ENCODE results near the gene ARL4A. TPM values are rescaled to one million over a fixed set of nuclear protein-coding genes. Genes with fewer than 3 reads are reported as not detected.

ARL4A gene
- total and polyA plus RNA-seq, 7 donors, result 2.5 to 47.7 (median 7.4) TPM

GRCh38 chr7:12726908-12727307, 39.5 kb downstream of the ARL4A start:
- intact Hi-C loops (cut with DNase I), result no loop called here
- WGBS, 3 donors, result 88 to 96% (median 94%) methylated on average over 2 of the region's 2 CpGs
- H3K4me1 ChIP-seq, result peaks cover 5% of the 10 kb centered on the region
- H3K9me3 ChIP-seq, result no peaks in the 10 kb centered on the region
- H3K27me3 ChIP-seq (ENCODE audit: insufficient read depth in 3 of 3, low read length in 2 of 3), result no peaks in the 10 kb centered on the region
- ATAC-seq, result peak in 1 of 4 donors; percentile 22
- peak overlapping the region; percentile 56 for H3K4me3 ChIP-seq
- no peaks in the 10 kb centered on the region for H3K36me3 ChIP-seq (ENCODE audit: insufficient read depth in 1 of 2, low read depth in 1 of 2)
- peak overlapping the region; percentile 54 for H3K27ac ChIP-seq
- TF ChIP-seq CTCF (IDR thresholded peaks at IDR 0.05), result no peak
- no peak for DNase-seq

GRCh38 chr7:12727455-12728191, 40.2 kb downstream of the ARL4A start:
- no peak for TF ChIP-seq CTCF (IDR thresholded peaks at IDR 0.05)
- peak overlapping the region; percentile 56 for H3K4me3 ChIP-seq
- H3K9me3 ChIP-seq, result no peaks in the 10 kb centered on the region
- DNase-seq, result no peak
- no peaks in the 10 kb centered on the region for H3K27me3 ChIP-seq (ENCODE audit: insufficient read depth in 3 of 3, low read length in 2 of 3)
- peak overlapping the region; percentile 54 for H3K27ac ChIP-seq
- 37 to 50% (median 42%) methylated on average over 8 of the region's 8 CpGs for WGBS, 3 donors
- H3K4me1 ChIP-seq, result peaks cover 5% of the 10 kb centered on the region
- H3K36me3 ChIP-seq (ENCODE audit: insufficient read depth in 1 of 2, low read depth in 1 of 2), result no peaks in the 10 kb centered on the region
- intact Hi-C loops (cut with DNase I), result no loop called here
- ATAC-seq, result peak in 3 of 4 donors; percentile 41 to 50 (median 41)

- Histone ChIP-seq H3K4me1 (peaks cover 5% of the 10 kb centered on the region), H3K27ac (peak overlapping the region; percentile 54)
These were observed 40.7 kb downstream of the ARL4A start for GRCh38 chr7:12728192-12728538.

DNA sequence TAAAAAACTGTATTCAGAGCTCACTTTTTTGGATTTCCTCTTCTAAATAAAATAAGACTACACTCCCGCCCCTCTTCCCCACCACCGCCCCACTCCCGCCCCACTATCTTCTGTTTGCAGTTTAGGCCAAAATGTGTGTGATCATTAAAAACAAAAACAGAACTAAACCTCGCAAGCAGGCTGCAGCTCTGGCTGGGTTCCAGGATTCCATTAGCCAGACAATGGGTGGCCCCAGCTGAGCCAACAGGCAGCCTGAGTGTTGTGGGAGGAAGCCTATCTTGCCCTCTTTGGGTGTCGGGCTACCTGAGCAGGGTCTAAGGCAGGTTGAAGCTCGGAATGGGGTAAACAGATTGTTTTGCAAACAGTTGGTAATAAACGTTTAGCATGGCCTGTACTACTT, 41.7 kb downstream of the ARL4A start:
- Histone ChIP-seq H3K27ac (no peak overlapping the region), H3K27me3 (ENCODE audit: insufficient read depth in 3 of 3, low read length in 2 of 3) (no peaks in the 10 kb centered on the region), H3K4me3 (no peak overlapping the region), H3K4me1 (peaks cover 5% of the 10 kb centered on the region), H3K9me3 (no peaks in the 10 kb centered on the region), H3K36me3 (ENCODE audit: insufficient read depth in 1 of 2, low read depth in 1 of 2) (no peaks in the 10 kb centered on the region)
- intact Hi-C loops (cut with DNase I), result no loop called here
- WGBS, 3 donors, result 24 to 41% (median 27%) methylated on average over 7 of the region's 7 CpGs
- TF ChIP-seq CTCF (IDR thresholded peaks at IDR 0.05), result no peak
- peak; percentile 45 to 65 for DNase-seq
- ATAC-seq, result peak in 2 of 4 donors; percentile 51 to 55

More at GRCh38 chr7:12728192-12728538, 40.7 kb downstream of the ARL4A start:
- H3K27me3 ChIP-seq (ENCODE audit: insufficient read depth in 3 of 3, low read length in 2 of 3), result no peaks in the 10 kb centered on the region
- H3K4me3 ChIP-seq, result no peak overlapping the region
- no peaks in the 10 kb centered on the region for H3K36me3 ChIP-seq (ENCODE audit: insufficient read depth in 1 of 2, low read depth in 1 of 2)
- intact Hi-C loops (cut with DNase I), result no loop called here
- no peak for TF ChIP-seq CTCF (IDR thresholded peaks at IDR 0.05)
- ATAC-seq, result peak in 3 of 4 donors; percentile 21 to 43 (median 41)
- H3K9me3 ChIP-seq, result no peaks in the 10 kb centered on the region
- WGBS, 3 donors, result 55 to 61% (median 56%) methylated on average over 2 of the region's 2 CpGs
- no peak for DNase-seq

All from psoas muscle (tissue), 8 donors.